Stimulated activated CD4-positive, alpha-beta T cell treated with anti-CD3 and anti-CD28 coated beads, Interleukin-4, amount 100 ng/mL, for 4 hours (primary cell): ENCODE measurements around the gene CCDC102B.
"Not testable (repeated sequence)": the region's sequence is repeated elsewhere in the genome, so short reads cannot be mapped to it uniquely, and the experiment has no call there.

Experiments
- DNase-seq, 2 experiments: peaks; one replicate each; pipeline ENCODE4 v3.0.0-alpha.2; 2020

CCDC102B gene

GRCh38 chr18:68984342-68984741 lies 186.5 kb downstream of the CCDC102B start:
- DNase-seq = no peak

GRCh38 chr18:68985172-68985820 lies 187.4 kb downstream of the CCDC102B start:
- no peak for DNase-seq

- DNase-seq = no peak
These were observed 193.4 kb downstream of the CCDC102B start for GRCh38 chr18:68991286-68991685.

GRCh38 chr18:68992719-68993482 lies 195.0 kb downstream of the CCDC102B start:
- DNase-seq = no peak

GRCh38 chr18:68995675-68996074 lies 197.8 kb downstream of the CCDC102B start:
- DNase-seq = no peak

GRCh38 chr18:68997845-68998244 lies 200.0 kb downstream of the CCDC102B start:
- no peak for DNase-seq

- DNase-seq = no peak
These were observed 202.5 kb downstream of the CCDC102B start for GRCh38 chr18:69000366-69000765.

- DNase-seq = no peak
These were observed 204.4 kb downstream of the CCDC102B start for GRCh38 chr18:69002233-69002632.

GRCh38 chr18:69006212-69006611 lies 208.3 kb downstream of the CCDC102B start:
- not testable (repeated sequence) for DNase-seq

- no peak for DNase-seq
These were observed 210.7 kb downstream of the CCDC102B start for GRCh38 chr18:69008538-69008937.

GRCh38 chr18:69021211-69021805 lies 223.4 kb downstream of the CCDC102B start:
- no peak for DNase-seq

- DNase-seq = no peak
These were observed 224.5 kb downstream of the CCDC102B start for GRCh38 chr18:69022426-69022825.

- DNase-seq = no peak
These were observed 233.7 kb downstream of the CCDC102B start for GRCh38 chr18:69031571-69031970.

- DNase-seq = no peak
These were observed 234.1 kb downstream of the CCDC102B start for GRCh38 chr18:69032009-69032408.

- DNase-seq = no peak
These were observed 237.9 kb downstream of the CCDC102B start for GRCh38 chr18:69035756-69036155.

GRCh38 chr18:69044215-69044614 lies 246.3 kb downstream of the CCDC102B start:
- no peak for DNase-seq

- no peak for DNase-seq
These were observed 266.2 kb downstream of the CCDC102B start for GRCh38 chr18:69064063-69064462.

- DNase-seq = no peak
These were observed 269.2 kb downstream of the CCDC102B start for GRCh38 chr18:69067048-69067447.

- no peak for DNase-seq
These were observed 273.8 kb downstream of the CCDC102B start for GRCh38 chr18:69071680-69072079.

GRCh38 chr18:69081846-69082245 lies 284.0 kb downstream of the CCDC102B start:
- DNase-seq = no peak

GRCh38 chr18:69082499-69082898 lies 284.6 kb downstream of the CCDC102B start:
- no peak for DNase-seq

- DNase-seq = no peak
These were observed 288.1 kb downstream of the CCDC102B start for GRCh38 chr18:69085951-69086350.

- no peak for DNase-seq
These were observed 291.1 kb downstream of the CCDC102B start for GRCh38 chr18:69088973-69089372.

GRCh38 chr18:69097349-69097748 lies 299.5 kb downstream of the CCDC102B start:
- no peak for DNase-seq
